Peyer's patch (tissue), 4 donors: ENCODE results near the gene KIFC3. TPM values are rescaled to one million over a fixed set of nuclear protein-coding genes. Genes with fewer than 3 reads are reported as not detected.
A peak's percentile ranks its signal among the peaks of the same experiment; 100 is the strongest.
"Not testable (repeated sequence)": the region's sequence is repeated elsewhere in the genome, so short reads cannot be mapped to it uniquely, and the experiment has no call there.

ENCODE experiments used
- DNase-seq, 3 donors: peaks; one replicate each; pipeline ENCODE4 v3.0.0-alpha.2; 2017 to 2019
- H3K27ac ChIP-seq, 4 donors: fragments of 200-600 bp; sonication (generic); one replicate each; pipeline ENCODE4 v1.5.1; 2016 to 2019
- H3K27me3 ChIP-seq, 2 donors: fragments of 200-600 bp; sonication (generic); one replicate each; pipeline ENCODE4 v1.5.1; 2019
- H3K36me3 ChIP-seq, 3 donors: fragments of 200-600 bp; sonication (generic); one replicate each; pipeline ENCODE4 v1.5.1; 2016 to 2019
- H3K4me1 ChIP-seq, 4 donors: fragments of 200-600 bp; sonication (generic); one replicate each; pipeline ENCODE4 v1.5.1; 2016 to 2019
- H3K4me3 ChIP-seq, 4 donors: fragments of 200-600 bp; sonication (generic); 1 replicate in 3 of 4; 2 replicates in 1 of 4; pipeline ENCODE4 v1.5.1; 2016 to 2019; ENCODE audit warnings: mild to moderate bottlenecking in 1 of 4
- H3K9me3 ChIP-seq, 4 donors: fragments of 200-600 bp; sonication (generic); one replicate each; pipeline ENCODE4 v1.5.1; 2016 to 2019; ENCODE audit warnings: mild to moderate bottlenecking in 1 of 4
- POLR2A ChIP-seq, 2 donors: fragments of 450-650 bp; IDR thresholded peaks; one replicate each; pipeline ENCODE4 v1.5.1; 2017; ENCODE audit warnings: antibody characterized with exemption in 2 of 2, mild to moderate bottlenecking in 2 of 2, moderate library complexity in 2 of 2
- total RNA-seq, 4 donors: library from RNA; depleted of rRNA; stranded (reverse); fragments of >200 nt; gene quantifications; one replicate each; pipeline ENCODE4 v1.1.0, GENCODE V29; 2016
- TF ChIP-seq, protein P1 (sequence below), 6 experiments: fragments of 450-650 bp in 4 of 6; fragments of 200-600 bp in 2 of 6; sonication (generic) in 1 of 6; IDR thresholded peaks; one replicate each; pipeline ENCODE4 v1.5.1; 2017 to 2019; ENCODE audit warnings: antibody characterized with exemption in 6 of 6, mild to moderate bottlenecking in 3 of 6, moderate library complexity in 1 of 6

The KIFC3 gene
- total RNA-seq, 4 donors from 2014 or later, result 29.7 to 530 (median 272) TPM

DNA sequence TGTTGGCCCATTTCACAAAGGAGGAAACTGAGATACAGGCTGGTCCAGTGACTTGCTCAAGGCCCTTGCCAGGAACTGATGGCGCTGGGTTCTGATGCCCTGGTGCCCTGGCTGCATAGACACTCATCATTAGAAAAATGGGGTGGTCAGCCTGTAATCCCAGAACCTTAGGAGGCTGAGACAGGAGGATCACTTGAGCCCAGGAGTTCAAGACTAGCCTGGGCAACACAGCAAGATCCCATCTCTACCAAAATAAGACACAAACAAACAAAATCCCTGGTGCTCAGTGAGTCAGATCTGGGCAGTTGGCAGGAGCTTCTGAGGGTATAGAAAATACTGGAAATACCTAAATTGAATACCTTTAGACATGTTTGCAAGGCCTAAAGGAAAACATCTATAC lies 41.1 kb upstream of the KIFC3 start:
- DNase-seq, result peak in 1 of 3 donors; percentile 24
- Histone ChIP-seq H3K4me1 (no peaks in the 10 kb centered on the region), H3K27ac (no peak overlapping the region)

DNA sequence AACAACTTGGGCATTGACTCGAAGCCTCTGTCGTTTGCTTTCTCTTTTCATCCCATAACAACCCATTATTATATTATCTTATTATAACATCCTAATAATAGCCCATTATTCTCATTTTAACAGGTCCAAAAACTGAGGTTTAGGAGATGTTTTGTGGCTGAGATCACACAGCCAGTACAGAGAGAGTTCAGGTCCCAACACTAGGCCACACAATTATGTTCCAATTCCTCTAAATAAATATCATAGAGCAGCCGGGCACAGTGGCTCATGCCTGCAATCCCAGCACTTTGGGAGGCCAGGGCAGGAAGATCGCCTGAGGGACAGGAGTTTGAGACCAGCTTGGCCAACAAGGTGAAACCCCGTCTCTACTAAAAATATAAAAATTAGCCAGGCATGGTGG lies 40.3 kb upstream of the KIFC3 start:
- Histone ChIP-seq H3K4me3 (no peak overlapping the region), H3K36me3 (no peaks in the 10 kb centered on the region), H3K27ac (no peak overlapping the region), H3K4me1 (no peaks in the 10 kb centered on the region), H3K27me3 (no peaks in the 10 kb centered on the region), H3K9me3 (no peaks in the 10 kb centered on the region)
- TF ChIP-seq POLR2A (IDR thresholded peaks at IDR 0.05), result no peak
- TF ChIP-seq, protein P1, sequence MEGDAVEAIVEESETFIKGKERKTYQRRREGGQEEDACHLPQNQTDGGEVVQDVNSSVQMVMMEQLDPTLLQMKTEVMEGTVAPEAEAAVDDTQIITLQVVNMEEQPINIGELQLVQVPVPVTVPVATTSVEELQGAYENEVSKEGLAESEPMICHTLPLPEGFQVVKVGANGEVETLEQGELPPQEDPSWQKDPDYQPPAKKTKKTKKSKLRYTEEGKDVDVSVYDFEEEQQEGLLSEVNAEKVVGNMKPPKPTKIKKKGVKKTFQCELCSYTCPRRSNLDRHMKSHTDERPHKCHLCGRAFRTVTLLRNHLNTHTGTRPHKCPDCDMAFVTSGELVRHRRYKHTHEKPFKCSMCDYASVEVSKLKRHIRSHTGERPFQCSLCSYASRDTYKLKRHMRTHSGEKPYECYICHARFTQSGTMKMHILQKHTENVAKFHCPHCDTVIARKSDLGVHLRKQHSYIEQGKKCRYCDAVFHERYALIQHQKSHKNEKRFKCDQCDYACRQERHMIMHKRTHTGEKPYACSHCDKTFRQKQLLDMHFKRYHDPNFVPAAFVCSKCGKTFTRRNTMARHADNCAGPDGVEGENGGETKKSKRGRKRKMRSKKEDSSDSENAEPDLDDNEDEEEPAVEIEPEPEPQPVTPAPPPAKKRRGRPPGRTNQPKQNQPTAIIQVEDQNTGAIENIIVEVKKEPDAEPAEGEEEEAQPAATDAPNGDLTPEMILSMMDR (IDR thresholded peaks at IDR 0.05), result no peak
- DNase-seq, result no peak

More for the DNA sequence above, 41.1 kb upstream of the KIFC3 start:
- H3K4me3 ChIP-seq, result no peak overlapping the region
- TF ChIP-seq POLR2A (IDR thresholded peaks at IDR 0.05), result no peak
- TF ChIP-seq, protein P1 (IDR thresholded peaks at IDR 0.05), result no peak
- H3K9me3 ChIP-seq, result no peaks in the 10 kb centered on the region
- H3K36me3 ChIP-seq, result no peaks in the 10 kb centered on the region
- H3K27me3 ChIP-seq, result no peaks in the 10 kb centered on the region

DNA sequence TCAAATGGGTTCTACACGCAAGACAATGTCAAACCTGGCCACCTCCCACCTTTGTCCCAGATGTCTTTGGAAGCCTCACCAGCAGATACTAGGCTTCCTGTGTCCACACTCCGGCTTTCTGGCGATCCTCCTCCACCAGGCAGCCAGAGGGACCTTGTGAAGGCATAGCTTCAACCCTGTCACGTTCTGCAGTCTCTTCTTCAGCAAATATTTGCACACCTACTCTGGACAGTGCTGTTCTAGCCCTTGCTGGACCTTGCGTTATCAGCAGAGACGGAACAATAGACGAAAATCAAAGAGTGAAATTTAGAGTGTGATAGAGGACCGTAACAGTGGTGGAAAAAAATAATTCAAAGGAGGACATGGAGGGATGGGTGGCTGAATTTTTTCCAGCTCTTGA lies 38.5 kb upstream of the KIFC3 start:
- Histone ChIP-seq H3K27ac (no peak overlapping the region), H3K9me3 (no peaks in the 10 kb centered on the region), H3K27me3 (no peaks in the 10 kb centered on the region), H3K4me3 (no peak overlapping the region), H3K4me1 (no peaks in the 10 kb centered on the region), H3K36me3 (no peaks in the 10 kb centered on the region)
- DNase-seq, result no peak
- TF ChIP-seq POLR2A (IDR thresholded peaks at IDR 0.05), result no peak
- TF ChIP-seq, protein P1 (IDR thresholded peaks at IDR 0.05), result no peak

DNA sequence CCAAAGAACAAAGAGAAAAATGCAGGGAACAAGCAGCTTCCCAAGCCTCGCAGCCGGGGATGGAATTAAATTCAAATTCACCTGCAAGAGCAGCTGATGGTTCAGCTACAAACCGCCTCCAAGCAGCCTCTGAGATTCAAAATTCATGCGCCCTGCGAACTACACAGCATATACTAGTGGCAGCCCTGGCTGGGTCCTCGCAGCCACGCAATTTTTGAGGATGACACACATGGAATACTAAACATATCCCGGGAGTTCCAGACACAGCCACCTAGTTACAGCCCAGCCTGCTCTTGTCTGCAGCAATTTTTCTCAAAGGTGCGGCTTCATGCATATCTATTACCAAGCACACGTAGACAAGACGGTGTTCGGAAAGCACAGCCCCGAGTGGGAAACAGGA lies 35.9 kb upstream of the KIFC3 start:
- TF ChIP-seq POLR2A (IDR thresholded peaks at IDR 0.05), result no peak
- TF ChIP-seq, protein P1 (IDR thresholded peaks at IDR 0.05), result no peak
- no peaks in the 10 kb centered on the region for H3K9me3 ChIP-seq
- no peaks in the 10 kb centered on the region for H3K36me3 ChIP-seq
- H3K27me3 ChIP-seq, result no peaks in the 10 kb centered on the region
- DNase-seq, result no peak
- no peaks in the 10 kb centered on the region for H3K4me1 ChIP-seq
- H3K4me3 ChIP-seq, result no peak overlapping the region
- no peak overlapping the region for H3K27ac ChIP-seq

DNA sequence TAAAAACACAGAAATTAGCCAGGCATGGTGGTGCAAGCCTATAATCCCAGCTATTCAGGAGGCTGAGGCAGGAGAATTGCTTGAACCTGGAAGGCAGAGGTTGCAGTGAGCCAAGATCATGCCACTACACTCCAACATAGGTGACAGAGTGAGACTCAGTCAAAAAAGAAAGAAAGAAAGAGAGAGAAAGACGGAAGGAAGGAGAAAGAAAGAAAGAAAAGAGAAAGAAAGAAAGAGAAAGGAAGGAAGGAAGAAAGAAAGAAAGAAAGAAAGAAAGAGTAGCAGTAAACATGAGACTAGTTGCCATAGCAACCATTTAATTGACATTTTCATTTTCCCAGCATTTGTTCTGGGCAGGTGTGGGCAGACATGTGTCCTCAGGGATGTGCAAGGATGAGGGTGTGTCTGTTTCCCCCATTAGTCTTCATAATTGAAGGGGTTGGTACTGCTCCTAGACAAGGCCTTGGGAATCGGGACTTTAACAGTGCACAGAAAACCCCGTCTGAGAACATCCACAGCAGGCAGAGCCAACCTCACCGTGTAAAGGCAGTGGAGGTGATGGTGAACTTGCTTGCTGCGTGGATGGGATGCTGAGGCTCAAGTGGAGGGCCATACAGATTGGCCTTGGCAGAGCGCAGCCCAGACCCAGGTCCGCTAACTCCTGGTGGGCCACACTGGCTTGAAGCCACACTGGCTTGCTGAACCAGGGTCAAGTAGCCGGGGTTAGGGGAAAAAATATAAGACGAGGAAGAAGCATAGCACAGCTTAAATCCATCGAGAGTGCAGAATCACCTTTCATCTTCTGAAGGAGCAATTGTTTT lies 35.2 kb upstream of the KIFC3 start:
- Histone ChIP-seq H3K4me3 (no peak overlapping the region), H3K4me1 (no peaks in the 10 kb centered on the region), H3K9me3 (no peaks in the 10 kb centered on the region), H3K27me3 (no peaks in the 10 kb centered on the region), H3K36me3 (no peaks in the 10 kb centered on the region), H3K27ac (no peak overlapping the region)
- DNase-seq, result no peak
- TF ChIP-seq, protein P1 (IDR thresholded peaks at IDR 0.05), result no peak
- no peak for TF ChIP-seq POLR2A (IDR thresholded peaks at IDR 0.05)

DNA sequence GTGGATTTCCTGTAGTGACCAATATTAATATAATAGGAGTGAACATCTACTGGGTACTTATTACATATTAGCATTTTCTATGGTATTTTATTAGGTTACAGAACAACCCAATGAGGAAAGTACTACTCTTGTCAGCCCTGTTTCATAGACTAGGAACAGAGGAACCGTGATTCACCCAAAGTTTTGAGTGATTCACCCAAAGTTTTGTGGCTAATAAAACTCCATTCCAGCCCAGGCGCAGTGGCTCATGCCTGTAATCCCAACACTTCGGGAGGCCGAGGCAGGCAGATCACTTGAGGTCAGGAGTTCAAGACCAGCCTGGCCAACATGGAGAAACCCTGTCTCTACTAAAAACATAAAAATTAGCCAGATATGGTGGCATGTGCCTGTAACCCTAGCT lies 33.1 kb upstream of the KIFC3 start:
- H3K9me3 ChIP-seq, result not testable (repeated sequence)

More for the DNA sequence above, 33.1 kb upstream of the KIFC3 start:
- H3K36me3 ChIP-seq, DNase-seq, H3K4me1 ChIP-seq, H3K4me3 ChIP-seq, H3K27ac ChIP-seq, H3K27me3 ChIP-seq: not testable (repeated sequence)
